PC-3 (cell line): Measurements from ENCODE around the gene UBTD1. TPM values are rescaled to one million over a fixed set of nuclear protein-coding genes. Genes with fewer than 3 reads are reported as not detected.
A peak's percentile ranks its signal among the peaks of the same experiment; 100 is the strongest.

Experiments used
- ATAC-seq: fragments of 200-7000 bp; cut with Tn5 transposase; 2 replicates; pipeline ENCODE4 v1.9.1; 2020; ENCODE audit warnings: mild to moderate bottlenecking, moderate library complexity
- BruUV-seq: library from RNA; stranded (reverse); fragments of 400-500 nt; replicated peaks from 2 replicates; lab custom pipeline; 2021; lab: Mats Ljungman, UMichigan
- CTCF ChIA-PET: fragments of 300-600 bp; sonication (Branson Sonifier 250); formaldehyde crosslinking; loops from one replicate; lab custom pipeline; 2022; ENCODE audit warnings: antibody characterized with exemption; lab: Charles Lee
- POLR2A ChIA-PET: fragments of 300-600 bp; sonication (Branson Sonifier 250); formaldehyde crosslinking; loops from one replicate; lab custom pipeline; 2022; ENCODE audit warnings: antibody characterized with exemption; ENCODE audit not compliant: unreplicated experiment; lab: Charles Lee
- DNase-seq: peaks from one replicate; pipeline ENCODE4 v3.0.0-alpha.2; 2015
- H2AFZ ChIP-seq: fragments of 300-600 bp; sonication (generic); 2 replicates; pipeline ENCODE4 v1.6.0; 2016; ENCODE audit warnings: antibody characterized with exemption, low read length
- H3F3A ChIP-seq: fragments of 300-600 bp; sonication (generic); one replicate; pipeline ENCODE4 v1.6.0; 2017; ENCODE audit warnings: antibody characterized with exemption, low read length, control low read depth, mild to moderate bottlenecking; ENCODE audit not compliant: unreplicated experiment
- H3K27ac ChIP-seq: fragments of 300-600 bp; sonication (generic); 2 replicates; pipeline ENCODE4 v1.5.1; 2016; ENCODE audit warnings: mild to moderate bottlenecking, low read length
- H3K27me3 ChIP-seq: fragments of 300-600 bp; sonication (generic); 2 replicates; pipeline ENCODE4 v1.6.1; 2016; ENCODE audit warnings: low read length, mixed read lengths
- H3K36me3 ChIP-seq: fragments of 300-600 bp; sonication (generic); 2 replicates; pipeline ENCODE4 v1.6.1; 2016; ENCODE audit warnings: low read depth, mixed run types, low read length, mixed read lengths
- H3K4me1 ChIP-seq: fragments of 300-600 bp; sonication (generic); 2 replicates; pipeline ENCODE4 v1.5.1; 2016; ENCODE audit warnings: low read length; ENCODE audit not compliant: insufficient read depth
- H3K4me2 ChIP-seq: fragments of 300-600 bp; sonication (generic); 2 replicates; pipeline ENCODE4 v1.6.0; 2016; ENCODE audit warnings: low read length
- H3K4me3 ChIP-seq: fragments of 300-600 bp; sonication (generic); 2 replicates; pipeline ENCODE4 v1.5.1; 2016; ENCODE audit warnings: mild to moderate bottlenecking, low read length, mixed read lengths
- H3K79me2 ChIP-seq: fragments of 300-600 bp; sonication (generic); 2 replicates; pipeline ENCODE4 v1.6.1; 2017; ENCODE audit warnings: low read length, mixed read lengths
- H3K9ac ChIP-seq: fragments of 300-600 bp; sonication (generic); 2 replicates; pipeline ENCODE4 v1.6.0; 2016; ENCODE audit warnings: mild to moderate bottlenecking, low read length
- H3K9me2 ChIP-seq: fragments of 300-600 bp; sonication (generic); replicated peaks from 2 replicates; pipeline ENCODE4 v1.6.1; 2016; ENCODE audit warnings: mixed run types, low read length, mixed read lengths
- H3K9me3 ChIP-seq: fragments of 300-600 bp; sonication (generic); 2 replicates; pipeline ENCODE4 v1.6.1; 2016; ENCODE audit warnings: low read length, mixed read lengths
- H4K20me1 ChIP-seq: fragments of 300-600 bp; sonication (generic); 2 replicates; pipeline ENCODE4 v1.6.1; 2016; ENCODE audit warnings: low read length, mixed read lengths
- CTCF ChIP-seq: fragments of 300-600 bp; sonication (generic); conservative IDR thresholded peaks from 2 replicates; pipeline ENCODE4 v1.5.1; 2017; ENCODE audit warnings: antibody characterized with exemption, low read depth, mild to moderate bottlenecking, low read length
- EZH2 ChIP-seq: fragments of 300-600 bp; sonication (generic); IDR thresholded peaks from one replicate; pipeline ENCODE4 v1.6.1; 2017; ENCODE audit warnings: antibody characterized with exemption, mild to moderate bottlenecking, low read length; ENCODE audit not compliant: unreplicated experiment
- EZH2phosphoT487 ChIP-seq: fragments of 300-600 bp; sonication (generic); IDR thresholded peaks from 2 replicates; pipeline ENCODE4 v1.6.1; 2018; ENCODE audit warnings: mild to moderate bottlenecking, antibody characterized with exemption, low read length, borderline replicate concordance
- intact Hi-C: fragments of 100-400 bp; cut with micrococcal nuclease; formaldehyde crosslinking; loops from 2 replicates; pipeline ENCODE4 v1.9.0; 2023
- total RNA-seq: library from RNA; depleted of rRNA; stranded (reverse); fragments of >200 nt; gene quantifications from 2 replicates; pipeline ENCODE4 v1.2.3, GENCODE V29; 2014

The UBTD1 gene
- total RNA-seq, 1 experiment from 2014 or later: 18.5 TPM

GRCh38 chr10:97532935-97533671 is 34.4 kb downstream of the UBTD1 start:
- H3K79me2 ChIP-seq: no peaks in the 10 kb centered on the region
- H3K36me3 ChIP-seq: no peaks in the 10 kb centered on the region; the same call in 1 of the 2 replicates
- intact Hi-C loops: no loop called here
- no peaks in the 10 kb centered on the region for H3K9me3 ChIP-seq
- ChIA-PET POLR2A (interaction anchor here (0.7 kb wide), 1 partner anchor 23 kb away, joined by 6 read pairs; no protein-coding TSS in a partner anchor), CTCF (interaction anchor here (0.6 kb wide), 1 partner anchor 15 kb away, joined by 7 read pairs; no protein-coding TSS in a partner anchor)
- no peak overlapping the region for H3K27ac ChIP-seq
- TF ChIP-seq CTCF (no peak), EZH2 (no peak), EZH2phosphoT487 (no peak)
- no peak overlapping the region for H2AFZ ChIP-seq
- H3K4me2 ChIP-seq: no peak overlapping the region
- DNase-seq (no peak), ATAC-seq (peak; percentile 35; the same call in 1 of the 2 replicates)
- no TSS peak for BruUV-seq
- no peak overlapping the region for H3K9ac ChIP-seq
- no peaks in the 10 kb centered on the region for H3K27me3 ChIP-seq
- H3K4me3 ChIP-seq: no peak overlapping the region
- peaks cover 4% of the 10 kb centered on the region; the same call in 1 of the 2 replicates for H3K4me1 ChIP-seq
- H3K9me2 ChIP-seq: no peaks in the 10 kb centered on the region
- no peaks in the 10 kb centered on the region for H3F3A ChIP-seq
- no peaks in the 10 kb centered on the region for H4K20me1 ChIP-seq

- Histone ChIP-seq H3K27me3 (no peaks in the 10 kb centered on the region), H3K4me3 (no peak overlapping the region), H3F3A (no peaks in the 10 kb centered on the region), H3K27ac (no peak overlapping the region), H3K79me2 (no peaks in the 10 kb centered on the region), H3K9ac (no peak overlapping the region), H3K4me1 (peaks cover 4% of the 10 kb centered on the region; the same call in 1 of the 2 replicates), H3K36me3 (no peaks in the 10 kb centered on the region; the same call in 1 of the 2 replicates), H3K4me2 (no peak overlapping the region), H3K9me3 (no peaks in the 10 kb centered on the region), H3K9me2 (no peaks in the 10 kb centered on the region), H2AFZ (no peak overlapping the region), H4K20me1 (no peaks in the 10 kb centered on the region)
- intact Hi-C loops: no loop called here
- CTCF ChIA-PET: interaction anchor here (0.6 to 1.0 kb wide), 2 partner anchors 16 to 20 kb away, joined by 3 to 7 read pairs; no protein-coding TSS in a partner anchor
- POLR2A ChIA-PET: no interaction called here
- no peak for TF ChIP-seq EZH2phosphoT487
- TF ChIP-seq CTCF: no peak
- no peak for TF ChIP-seq EZH2
- ATAC-seq: no peak
- BruUV-seq: no TSS peak
- DNase-seq: no peak
These were observed 35.2 kb downstream of the UBTD1 start for GRCh38 chr10:97533888-97534287.
